A549 (cell line): Measurements from ENCODE around the gene ZNF287. TPM values are rescaled to one million over a fixed set of nuclear protein-coding genes. Genes with fewer than 3 reads are reported as not detected.

Source experiments
- ATAC-seq, 2 experiments: fragments of 200-7000 bp in 1 of 2; fragments of >200 bp in 1 of 2; cut with Nextera tagmentation in 1 of 2; cut with Tn5 transposase in 1 of 2; 3 replicates each; pipeline versions ENCODE4 v1.8.0 to v1.9.1; 2018 to 2020; ENCODE audit warnings: mild to moderate bottlenecking in 1 of 2, moderate library complexity in 1 of 2
- CTCF ChIA-PET: fragments of 300-600 bp; sonication (Branson Sonifier 250); formaldehyde crosslinking; extraction: SDS; loops from one replicate; lab custom pipeline; 2021; ENCODE audit warnings: antibody characterized with exemption, inconsistent platforms; lab: Yijun Ruan, JAX
- POLR2A ChIA-PET: fragments of 350-600 bp; formaldehyde crosslinking; extraction: SDS; loops from one replicate; lab custom pipeline; 2021; ENCODE audit warnings: antibody characterized with exemption, inconsistent platforms; lab: Yijun Ruan, JAX
- DNase-seq, 2 experiments: peaks; one replicate each; pipeline versions ENCODE4 v3.0.0 to v3.0.0-alpha.2; 2011 to 2016; ENCODE audit warnings: low read depth in 1 of 2, low spot score in 1 of 2
- FAIRE-seq: peaks from 2 replicates; lab custom pipeline; 2011; peaks lifted over from hg19 to GRCh38; lab: Jason Lieb, UNC
- H3K27ac ChIP-seq, 2 experiments: fragments of >200 bp; sonication (Bioruptor Twin); formaldehyde crosslinking; 3 replicates each; pipeline ENCODE4 v1.5.1; 2016 to 2017
- H3K4me1 ChIP-seq: fragments of >200 bp; sonication (Bioruptor Twin); formaldehyde crosslinking; 3 replicates; pipeline ENCODE4 v1.6.1; 2016
- H3K4me2 ChIP-seq: fragments of >200 bp; sonication (Bioruptor Twin); formaldehyde crosslinking; 3 replicates; pipeline ENCODE4 v1.6.1; 2016
- H3K4me3 ChIP-seq: fragments of >200 bp; sonication (Bioruptor Twin); formaldehyde crosslinking; 3 replicates; pipeline ENCODE4 v1.5.1; 2016
- H3K9me3 ChIP-seq: fragments of >200 bp; sonication (Bioruptor Twin); formaldehyde crosslinking; 3 replicates; pipeline ENCODE4 v1.6.1; 2016
- CHD2 ChIP-seq: fragments of 150-350 bp; IDR thresholded peaks from 2 replicates; pipeline ENCODE4 v1.6.1; 2014; ENCODE audit warnings: low read length; ENCODE audit not compliant: partially characterized antibody
- CTCF ChIP-seq: fragments of >200 bp; sonication (Bioruptor Twin); formaldehyde crosslinking; IDR thresholded peaks from 3 replicates; pipeline ENCODE4 v1.5.1; 2016
- EHF ChIP-seq: fragments of 250-450 bp; sonication (Bioruptor Pico); IDR thresholded peaks from 2 replicates; pipeline ENCODE4 v1.5.0; 2020; ENCODE audit warnings: mild to moderate bottlenecking
- ESRRA ChIP-seq: fragments of 150-350 bp; IDR thresholded peaks from 2 replicates; pipeline ENCODE4 v1.6.1; 2014; ENCODE audit warnings: mild to moderate bottlenecking, low read length, borderline replicate concordance
- GATA3 ChIP-seq: IDR thresholded peaks from 2 replicates; pipeline ENCODE4 v1.6.1; 2012; ENCODE audit warnings: borderline replicate concordance
- HDAC2 ChIP-seq: fragments of 200-600 bp; sonication (generic); IDR thresholded peaks from 2 replicates; pipeline ENCODE4 v1.6.1; 2016
- HOXB13 ChIP-seq: fragments of 250-450 bp; sonication (Bioruptor Pico); IDR thresholded peaks from 2 replicates; pipeline ENCODE4 v1.5.0; 2020; ENCODE audit warnings: low read depth, mild to moderate bottlenecking, moderate library complexity
- HOXB5 ChIP-seq: fragments of 250-450 bp; sonication (Bioruptor Pico); IDR thresholded peaks from 2 replicates; pipeline ENCODE4 v1.5.0; 2020; ENCODE audit warnings: mild to moderate bottlenecking, moderate library complexity
- KDM1A ChIP-seq: fragments of 200-600 bp; sonication (generic); IDR thresholded peaks from 2 replicates; pipeline ENCODE4 v1.6.1; 2016; ENCODE audit warnings: low read depth, mild to moderate bottlenecking
- MAX ChIP-seq: IDR thresholded peaks from 2 replicates; pipeline ENCODE4 v1.6.1; 2012
- NFE2L2 ChIP-seq: fragments of 150-350 bp; conservative IDR thresholded peaks from 2 replicates; pipeline ENCODE4 v1.6.1; 2014; ENCODE audit warnings: low read length
- POLR2A ChIP-seq: IDR thresholded peaks from 2 replicates; pipeline ENCODE4 v1.6.1; 2012; ENCODE audit warnings: mild to moderate bottlenecking, low read length
- POLR2AphosphoS2 ChIP-seq: conservative IDR thresholded peaks from 2 replicates; pipeline ENCODE4 v1.6.1; 2012; ENCODE audit warnings: low read length, improper control_type of control experiment, inconsistent platforms
- RARB ChIP-seq: fragments of 250-450 bp; sonication (Bioruptor Pico); IDR thresholded peaks from 2 replicates; pipeline ENCODE4 v1.8.0; 2021; ENCODE audit warnings: mild to moderate bottlenecking, moderate library complexity
- RCOR1 ChIP-seq: fragments of 150-350 bp; IDR thresholded peaks from 2 replicates; pipeline ENCODE4 v1.6.1; 2014; ENCODE audit warnings: antibody characterized with exemption, low read length, low read depth
- RNF2 ChIP-seq: fragments of 200-600 bp; sonication (generic); IDR thresholded peaks from 2 replicates; pipeline ENCODE4 v1.6.1; 2016; ENCODE audit warnings: low read depth, mild to moderate bottlenecking, antibody characterized with exemption, moderate library complexity, borderline replicate concordance
- SREBF2 ChIP-seq: fragments of 450-650 bp; IDR thresholded peaks from 2 replicates; pipeline ENCODE4 v1.6.1; 2014; ENCODE audit warnings: mild to moderate bottlenecking, moderate library complexity
- USF2 ChIP-seq: fragments of 450-650 bp; IDR thresholded peaks from 2 replicates; pipeline ENCODE4 v1.6.1; 2014; ENCODE audit warnings: antibody characterized with exemption
- WGBS: methylation state at CpG from one replicate; pipeline ENCODE4 v1.1.6; 2017; ENCODE audit errors: missing lambda C conversion rate; 5-methylcytosine and 5-hydroxymethylcytosine counted together
- polyA plus RNA-seq, 4 experiments: library from polyadenylated mRNA; depleted of rRNA in 3 of 4; stranded (reverse); fragments of >200 nt; fragmentation: RNase III in 1 of 4; extraction: RNeasy Plus Mini Kit Qiagen cat#74134 plus additional on column Dnase treatment in 1 of 4; gene quantifications; 2 replicates in 3 of 4; 3 replicates in 1 of 4; pipeline ENCODE4 v1.2.3, GENCODE V29; 2011 to 2017
- TF ChIP-seq, protein P1 (sequence below): fragments of 200-600 bp; sonication (generic); IDR thresholded peaks from 2 replicates; pipeline ENCODE4 v1.6.1; 2016; ENCODE audit warnings: antibody characterized with exemption, mild to moderate bottlenecking, moderate library complexity

Gene ZNF287
- polyA plus RNA-seq, 2 of the 4 experiments (the other 2 are of a cell fraction): 13.5 to 16.7 TPM

GRCh38 chr17:16583781-16584180 is 14.8 kb upstream of the ZNF287 start:
- WGBS: 58% methylated on average over 7 of the region's 7 CpGs
- DNase-seq: no peak
- peak; percentile 46 for FAIRE-seq
- ChIA-PET CTCF (interaction anchor here (0.7 to 1.6 kb wide), 7 partner anchors 8 to 156 kb away, joined by 3 to 5 read pairs (median 3); no protein-coding TSS in a partner anchor), POLR2A (no interaction called here)
- no peak overlapping the region for H3K27ac ChIP-seq
- TF ChIP-seq RNF2: no peak
- no peak for TF ChIP-seq RARB
- no peak for TF ChIP-seq EHF (CRISPR knock-in tag)
- TF ChIP-seq CHD2: no peak
- TF ChIP-seq POLR2A: no peak
- no peak for TF ChIP-seq USF2
- TF ChIP-seq SREBF2: no peak
- no peak for TF ChIP-seq POLR2AphosphoS2
- no peak for TF ChIP-seq RCOR1
- H3K4me3 ChIP-seq: no peak overlapping the region; the same call in 2 of the 3 replicates
- 0 out of 3 replicates have a peak, but pooled peaks cover 2% of the 10 kb centered on the region for H3K4me1 ChIP-seq
- H3K9me3 ChIP-seq: peaks cover 64% of the 10 kb centered on the region
- H3K4me2 ChIP-seq: peak overlapping the region; percentile 63
- no peak for ATAC-seq

DNA sequence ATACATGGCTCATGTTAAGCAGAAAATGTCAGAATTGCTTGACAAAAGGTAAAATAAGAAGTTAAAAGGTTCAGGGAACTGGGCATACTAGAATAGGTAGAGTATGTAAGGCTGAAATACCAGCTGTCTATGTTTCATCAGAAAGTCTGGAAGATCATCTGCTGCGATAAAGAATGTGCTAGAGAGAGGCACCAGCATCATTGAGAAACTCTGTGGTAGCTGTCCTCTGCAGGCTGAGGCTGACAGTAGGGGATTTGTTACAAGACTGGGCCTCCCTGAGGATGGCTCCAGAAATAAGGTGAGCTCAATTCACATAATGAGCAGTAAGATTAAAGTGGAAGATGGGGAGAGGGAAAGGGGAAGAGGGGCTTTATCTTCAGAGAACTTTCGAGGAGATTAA is 4.5 kb upstream of the ZNF287 start:
- Histone ChIP-seq H3K4me3 (no peak overlapping the region), H3K27ac (no peak overlapping the region), H3K4me2 (no peak overlapping the region)
- ChIA-PET POLR2A (no interaction called here), CTCF (interaction anchor here (0.5 to 4.8 kb wide), 3 partner anchors 16 to 464 kb away, joined by 3 to 24 read pairs (median 4); no protein-coding TSS in a partner anchor)
- 1% methylated on average over 2 of the region's 2 CpGs for WGBS
- TF ChIP-seq CTCF (no peak), ESRRA (no peak), GATA3 (no peak), MAX (no peak), HOXB5 (CRISPR knock-in tag) (no peak), SREBF2 (no peak), NFE2L2 (no peak)
- TF ChIP-seq, protein P1, sequence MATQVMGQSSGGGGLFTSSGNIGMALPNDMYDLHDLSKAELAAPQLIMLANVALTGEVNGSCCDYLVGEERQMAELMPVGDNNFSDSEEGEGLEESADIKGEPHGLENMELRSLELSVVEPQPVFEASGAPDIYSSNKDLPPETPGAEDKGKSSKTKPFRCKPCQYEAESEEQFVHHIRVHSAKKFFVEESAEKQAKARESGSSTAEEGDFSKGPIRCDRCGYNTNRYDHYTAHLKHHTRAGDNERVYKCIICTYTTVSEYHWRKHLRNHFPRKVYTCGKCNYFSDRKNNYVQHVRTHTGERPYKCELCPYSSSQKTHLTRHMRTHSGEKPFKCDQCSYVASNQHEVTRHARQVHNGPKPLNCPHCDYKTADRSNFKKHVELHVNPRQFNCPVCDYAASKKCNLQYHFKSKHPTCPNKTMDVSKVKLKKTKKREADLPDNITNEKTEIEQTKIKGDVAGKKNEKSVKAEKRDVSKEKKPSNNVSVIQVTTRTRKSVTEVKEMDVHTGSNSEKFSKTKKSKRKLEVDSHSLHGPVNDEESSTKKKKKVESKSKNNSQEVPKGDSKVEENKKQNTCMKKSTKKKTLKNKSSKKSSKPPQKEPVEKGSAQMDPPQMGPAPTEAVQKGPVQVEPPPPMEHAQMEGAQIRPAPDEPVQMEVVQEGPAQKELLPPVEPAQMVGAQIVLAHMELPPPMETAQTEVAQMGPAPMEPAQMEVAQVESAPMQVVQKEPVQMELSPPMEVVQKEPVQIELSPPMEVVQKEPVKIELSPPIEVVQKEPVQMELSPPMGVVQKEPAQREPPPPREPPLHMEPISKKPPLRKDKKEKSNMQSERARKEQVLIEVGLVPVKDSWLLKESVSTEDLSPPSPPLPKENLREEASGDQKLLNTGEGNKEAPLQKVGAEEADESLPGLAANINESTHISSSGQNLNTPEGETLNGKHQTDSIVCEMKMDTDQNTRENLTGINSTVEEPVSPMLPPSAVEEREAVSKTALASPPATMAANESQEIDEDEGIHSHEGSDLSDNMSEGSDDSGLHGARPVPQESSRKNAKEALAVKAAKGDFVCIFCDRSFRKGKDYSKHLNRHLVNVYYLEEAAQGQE: no peak
- TF ChIP-seq, all 56 proteins: peak for 0
- Histone ChIP-seq H3K4me1 (no peaks in the 10 kb centered on the region), H3K9me3 (peaks cover 58% of the 10 kb centered on the region)
- ATAC-seq (no peak), DNase-seq (no peak), FAIRE-seq (no peak)

DNA sequence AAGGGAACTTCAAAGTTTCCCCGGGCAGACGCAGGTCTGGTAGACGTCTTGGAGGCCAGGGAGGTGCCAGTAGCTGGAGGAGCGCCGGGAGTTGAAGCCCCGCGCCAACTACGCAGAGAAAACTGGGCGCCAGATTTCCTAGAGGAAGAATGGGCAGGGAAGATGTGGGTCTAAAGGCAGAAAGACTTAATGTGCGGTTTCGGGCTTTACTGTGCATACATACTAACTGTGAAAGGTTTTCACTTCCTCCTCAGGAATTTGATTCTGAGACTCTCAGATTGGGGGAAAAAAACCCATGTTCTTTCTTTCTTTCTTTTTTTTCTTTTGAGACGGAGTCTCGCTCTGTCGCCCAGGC is 331 bp upstream of the ZNF287 start:
- ChIA-PET CTCF (interaction anchor here (0.5 to 1.3 kb wide), 3 partner anchors 15 to 299 kb away, joined by 3 read pairs; no protein-coding TSS in a partner anchor), POLR2A (interaction anchor here (1.0 kb wide), 1 partner anchor 34 kb away, joined by 6 read pairs; no protein-coding TSS in a partner anchor)
- FAIRE-seq: no peak
- WGBS: 47% methylated on average over 14 of the region's 14 CpGs
- DNase-seq: no peak
- no peak; a peak in 1 of 6 replicates for ATAC-seq
- no peak overlapping the region for H3K27ac ChIP-seq
- TF ChIP-seq HOXB13 (CRISPR knock-in tag) (no peak), KDM1A (peak; percentile 99), HDAC2 (0 out of 2 replicates have a peak, but pooled peaks have one; percentile 76)
- peaks cover 73% of the 10 kb centered on the region for H3K9me3 ChIP-seq
- peak overlapping the region; percentile 62 for H3K4me3 ChIP-seq
- peak overlapping the region; percentile 84 for H3K4me2 ChIP-seq
- no peaks in the 10 kb centered on the region for H3K4me1 ChIP-seq
